ENCODE data around the gene ZDHHC14. TPM values are rescaled to one million over a fixed set of nuclear protein-coding genes. Genes with fewer than 3 reads are reported as not detected.
"Not testable (repeated sequence)": the region's sequence is repeated elsewhere in the genome, so short reads cannot be mapped to it uniquely, and the experiment has no call there.

ZDHHC14 gene
- total RNA-seq, 1 donor from 2014 or later = 5.5 TPM

- no peak for DNase-seq
Observed at GRCh38 chr6:157571950-157572349, 191.0 kb downstream of the ZDHHC14 start.

GRCh38 chr6:157574851-157575424 lies 193.9 kb downstream of the ZDHHC14 start:
- no peak for DNase-seq

- no peak for DNase-seq
Observed at GRCh38 chr6:157575436-157576145, 194.6 kb downstream of the ZDHHC14 start.

- DNase-seq = not testable (repeated sequence)
Observed at GRCh38 chr6:157576991-157577390, 196.0 kb downstream of the ZDHHC14 start.

GRCh38 chr6:157578527-157578926 lies 197.5 kb downstream of the ZDHHC14 start:
- not testable (repeated sequence) for DNase-seq

GRCh38 chr6:157579467-157580031 lies 198.6 kb downstream of the ZDHHC14 start:
- DNase-seq = no peak

GRCh38 chr6:157584036-157584435 lies 203.0 kb downstream of the ZDHHC14 start:
- DNase-seq = no peak

- no peak for DNase-seq
Observed at GRCh38 chr6:157585274-157586087, 204.5 kb downstream of the ZDHHC14 start.

GRCh38 chr6:157586088-157586414 lies 205.1 kb downstream of the ZDHHC14 start:
- no peak for DNase-seq

GRCh38 chr6:157586476-157587126 lies 205.6 kb downstream of the ZDHHC14 start:
- no peak for DNase-seq

GRCh38 chr6:157587127-157587926 lies 206.3 kb downstream of the ZDHHC14 start:
- DNase-seq = no peak

- DNase-seq = not testable (repeated sequence)
Observed at GRCh38 chr6:157590654-157591053, 209.7 kb downstream of the ZDHHC14 start.

GRCh38 chr6:157592541-157592940 lies 211.6 kb downstream of the ZDHHC14 start:
- no peak for DNase-seq

- DNase-seq = no peak
Observed at GRCh38 chr6:157592980-157593379, 212.0 kb downstream of the ZDHHC14 start.

GRCh38 chr6:157593596-157593995 lies 212.6 kb downstream of the ZDHHC14 start:
- no peak for DNase-seq

- no peak for DNase-seq
Observed at GRCh38 chr6:157594292-157594691, 213.3 kb downstream of the ZDHHC14 start.

- no peak for DNase-seq
Observed at GRCh38 chr6:157595768-157596167, 214.8 kb downstream of the ZDHHC14 start.

GRCh38 chr6:157596461-157596860 lies 215.5 kb downstream of the ZDHHC14 start:
- DNase-seq = no peak

GRCh38 chr6:157596886-157597285 lies 215.9 kb downstream of the ZDHHC14 start:
- DNase-seq = no peak

GRCh38 chr6:157597461-157598312 lies 216.7 kb downstream of the ZDHHC14 start:
- no peak for DNase-seq

- DNase-seq = no peak
Observed at GRCh38 chr6:157599191-157599590, 218.2 kb downstream of the ZDHHC14 start.
